Natural killer cell treated with Interleukin-12 subunit alpha and Interleukin-12 subunit beta and Interleukin-15 and Interleukin-18, amount 100 ng/mL, for 72 hours (primary cell): ENCODE results near the gene GDF10. TPM values are rescaled to one million over a fixed set of nuclear protein-coding genes. Genes with fewer than 3 reads are reported as not detected.

ENCODE experiments used
- ATAC-seq, 2 donors: fragments of 150-1000 bp; cut with Tn5 transposase in 1 of 2; sonication (Bioruptor Pico), chemical (Tn5 transposase) in 1 of 2; 2 replicates each; pipeline ENCODE4 v1.10.0; 2021
- DNase-seq: peaks from one replicate; pipeline ENCODE4 v3.0.0; 2022; ENCODE audit warnings: low spot score
- H3K27ac Mint-ChIP-seq, 2 donors: 1 replicate in 1 of 2; 2 replicates in 1 of 2; pipeline ENCODE4 v1.8.0; 2022; ENCODE audit warnings: mixed read lengths in 2 of 2, mild to moderate bottlenecking in 1 of 2, moderate library complexity in 1 of 2
- H3K27me3 Mint-ChIP-seq, 2 donors: 1 replicate in 1 of 2; 2 replicates in 1 of 2; pipeline ENCODE4 v1.8.0; 2022; ENCODE audit warnings: mixed read lengths in 2 of 2
- H3K36me3 Mint-ChIP-seq: one replicate; pipeline ENCODE4 v1.8.0; 2022; ENCODE audit warnings: mixed read lengths
- H3K4me1 Mint-ChIP-seq, 2 donors: 1 replicate in 1 of 2; 2 replicates in 1 of 2; pipeline ENCODE4 v1.8.0; 2022; ENCODE audit warnings: low read depth in 2 of 2, mixed read lengths in 2 of 2, mild to moderate bottlenecking in 1 of 2
- H3K4me3 Mint-ChIP-seq: one replicate; pipeline ENCODE4 v1.8.0; 2022; ENCODE audit warnings: mixed read lengths
- H3K9me3 Mint-ChIP-seq: 2 replicates; pipeline ENCODE4 v1.8.0; 2022; ENCODE audit warnings: mixed read lengths
- total RNA-seq, 2 donors: library from RNA; stranded (reverse); gene quantifications; one replicate each; pipeline ENCODE4 v1.2.3, GENCODE V29; 2022

Gene GDF10
- total RNA-seq, 2 donors from 2014 or later = not detected

- Mint-ChIP-seq H3K4me1 (no peaks in the 10 kb centered on the region), H3K27me3 (no peaks in the 10 kb centered on the region), H3K36me3 (no peaks in the 10 kb centered on the region), H3K27ac (no peak overlapping the region), H3K9me3 (no peaks in the 10 kb centered on the region), H3K4me3 (no peak overlapping the region)
- ATAC-seq (no peak), DNase-seq (no peak)
Measured at GRCh38 chr10:47356708-47357107, 56.7 kb downstream of the GDF10 start.

DNA sequence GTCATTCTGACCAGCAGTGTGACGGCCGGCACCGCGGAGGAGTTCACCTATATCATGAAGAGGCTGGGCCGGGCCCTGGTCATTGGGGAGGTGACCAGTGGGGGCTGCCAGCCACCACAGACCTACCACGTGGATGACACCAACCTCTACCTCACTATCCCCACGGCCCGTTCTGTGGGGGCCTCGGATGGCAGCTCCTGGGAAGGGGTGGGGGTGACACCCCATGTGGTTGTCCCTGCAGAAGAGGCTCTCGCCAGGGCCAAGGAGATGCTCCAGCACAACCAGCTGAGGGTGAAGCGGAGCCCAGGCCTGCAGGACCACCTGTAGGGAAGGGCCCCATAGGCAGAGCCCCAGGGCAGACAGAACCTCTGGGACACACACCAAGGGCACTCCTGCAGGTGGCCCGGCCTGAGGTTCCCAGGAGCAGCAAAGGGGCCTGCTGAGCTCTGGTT, 57.2 kb downstream of the GDF10 start:
- Mint-ChIP-seq H3K9me3 (no peaks in the 10 kb centered on the region), H3K27ac (no peak overlapping the region), H3K4me1 (no peaks in the 10 kb centered on the region), H3K36me3 (no peaks in the 10 kb centered on the region), H3K4me3 (no peak overlapping the region), H3K27me3 (no peaks in the 10 kb centered on the region)
- peak; percentile 56 for DNase-seq
- ATAC-seq = peak in 1 of 2 donors; percentile 17

- H3K27ac Mint-ChIP-seq = no peak overlapping the region
- H3K4me3 Mint-ChIP-seq = no peak overlapping the region
- ATAC-seq = no peak
- no peaks in the 10 kb centered on the region for H3K9me3 Mint-ChIP-seq
- no peaks in the 10 kb centered on the region for H3K27me3 Mint-ChIP-seq
- no peaks in the 10 kb centered on the region for H3K36me3 Mint-ChIP-seq
- H3K4me1 Mint-ChIP-seq = no peaks in the 10 kb centered on the region
- DNase-seq = peak; percentile 32
Measured at GRCh38 chr10:47357911-47358310, 57.9 kb downstream of the GDF10 start.

DNA sequence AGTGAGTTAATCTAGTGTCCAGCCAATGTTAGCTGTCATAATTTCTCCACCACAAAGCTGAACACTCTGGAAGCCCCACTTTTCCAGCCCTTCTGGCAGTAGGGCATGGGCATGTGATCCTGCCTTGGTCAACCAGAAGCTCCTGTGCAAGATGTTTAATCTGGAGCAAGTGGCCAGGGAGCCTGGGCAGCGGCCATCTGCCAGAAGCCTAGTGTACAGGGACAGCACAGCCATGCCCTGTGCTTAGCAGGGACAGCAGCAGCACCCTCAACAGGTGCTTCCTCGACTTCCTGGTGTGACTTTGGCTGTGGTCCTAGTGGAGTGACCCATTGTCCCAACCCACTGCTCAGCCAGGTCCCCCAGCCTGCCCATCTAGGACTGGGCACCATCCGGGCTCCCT, 58.5 kb downstream of the GDF10 start:
- no peaks in the 10 kb centered on the region for H3K36me3 Mint-ChIP-seq
- H3K9me3 Mint-ChIP-seq = no peaks in the 10 kb centered on the region
- H3K27me3 Mint-ChIP-seq = no peaks in the 10 kb centered on the region
- H3K4me1 Mint-ChIP-seq = no peaks in the 10 kb centered on the region
- ATAC-seq (no peak), DNase-seq (peak; percentile 6)
- H3K27ac Mint-ChIP-seq = no peak overlapping the region
- H3K4me3 Mint-ChIP-seq = no peak overlapping the region

GRCh38 chr10:47359101-47359500, 59.1 kb downstream of the GDF10 start:
- Mint-ChIP-seq H3K36me3 (no peaks in the 10 kb centered on the region), H3K27me3 (no peaks in the 10 kb centered on the region), H3K4me1 (no peaks in the 10 kb centered on the region), H3K4me3 (no peak overlapping the region), H3K27ac (no peak overlapping the region), H3K9me3 (no peaks in the 10 kb centered on the region)
- DNase-seq = peak; percentile 15
- peak in 1 of 2 donors; percentile 25 for ATAC-seq

DNA sequence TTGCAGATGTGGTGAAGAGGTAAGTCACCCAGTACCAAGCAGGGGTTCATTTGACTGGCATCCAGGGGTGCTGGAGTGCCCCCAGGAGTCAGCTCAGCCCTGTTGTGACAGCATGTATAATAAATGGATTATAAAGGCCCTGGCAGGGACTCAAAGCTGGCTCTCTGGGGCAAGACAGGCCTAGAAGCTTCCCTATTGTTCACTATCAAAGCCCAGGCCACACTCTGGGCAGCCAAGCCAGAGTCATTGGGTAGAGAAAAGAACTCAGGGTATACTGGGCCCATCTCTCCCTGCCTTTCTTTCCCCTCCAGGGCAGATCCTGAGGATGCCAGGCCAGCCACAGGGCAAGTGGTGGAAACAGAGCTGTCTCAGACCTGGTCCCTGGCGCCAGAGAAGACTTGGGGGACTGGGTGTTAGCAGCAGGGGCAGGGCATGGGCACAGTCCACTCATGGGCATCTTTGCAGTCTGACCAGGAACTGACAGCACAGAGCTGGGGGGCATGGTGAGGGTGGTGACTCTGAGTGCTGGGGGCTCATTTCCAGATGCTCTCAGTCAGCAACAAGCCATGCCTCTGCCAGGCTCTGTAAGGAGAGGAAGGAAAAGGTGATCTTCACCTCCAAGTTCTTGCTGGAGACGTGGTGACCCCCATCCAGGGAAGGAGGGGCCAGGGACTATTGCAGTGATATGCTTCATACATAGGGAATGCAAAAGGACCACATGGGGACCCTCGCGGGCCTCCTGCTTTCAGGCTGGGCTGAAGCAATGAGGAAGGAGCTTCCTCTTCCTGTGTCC, 59.8 kb downstream of the GDF10 start:
- no peaks in the 10 kb centered on the region for H3K9me3 Mint-ChIP-seq
- no peak overlapping the region for H3K27ac Mint-ChIP-seq
- no peaks in the 10 kb centered on the region for H3K4me1 Mint-ChIP-seq
- no peaks in the 10 kb centered on the region for H3K36me3 Mint-ChIP-seq
- H3K27me3 Mint-ChIP-seq = no peaks in the 10 kb centered on the region
- DNase-seq (peak; percentile 58), ATAC-seq (no peak)
- no peak overlapping the region for H3K4me3 Mint-ChIP-seq

- no peak for ATAC-seq
- DNase-seq = peak; percentile 13
- no peaks in the 10 kb centered on the region for H3K4me1 Mint-ChIP-seq
- H3K27me3 Mint-ChIP-seq = no peaks in the 10 kb centered on the region
- no peaks in the 10 kb centered on the region for H3K9me3 Mint-ChIP-seq
- no peaks in the 10 kb centered on the region for H3K36me3 Mint-ChIP-seq
- H3K4me3 Mint-ChIP-seq = no peak overlapping the region
- H3K27ac Mint-ChIP-seq = no peak overlapping the region
Measured at GRCh38 chr10:47360419-47361040, 60.5 kb downstream of the GDF10 start.

DNA sequence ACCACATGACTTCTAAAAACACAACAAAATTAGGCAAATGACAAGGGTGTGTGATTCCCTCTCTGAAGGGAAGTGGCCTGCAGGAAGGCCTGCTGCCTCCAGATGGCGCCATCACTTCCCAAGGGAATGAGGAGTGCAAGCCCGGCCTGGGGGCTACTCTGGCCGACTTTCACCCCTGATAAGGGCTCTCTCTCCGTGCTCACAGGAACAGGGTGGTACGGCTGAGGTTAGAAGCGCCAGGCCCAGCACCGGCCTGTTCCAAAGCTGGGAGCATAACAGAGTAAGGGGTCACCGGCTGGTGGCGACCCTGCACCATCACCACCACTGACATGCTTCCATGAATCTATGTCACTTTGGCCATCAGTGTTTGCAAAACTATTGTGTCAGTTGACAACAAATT, 61.3 kb downstream of the GDF10 start:
- H3K4me1 Mint-ChIP-seq = no peaks in the 10 kb centered on the region
- H3K36me3 Mint-ChIP-seq = no peaks in the 10 kb centered on the region
- no peak overlapping the region for H3K27ac Mint-ChIP-seq
- H3K9me3 Mint-ChIP-seq = no peaks in the 10 kb centered on the region
- DNase-seq (peak; percentile 53), ATAC-seq (no peak)
- H3K4me3 Mint-ChIP-seq = no peak overlapping the region
- H3K27me3 Mint-ChIP-seq = peaks cover 2 to 6% of the 10 kb centered on the region in 2 donors

DNA sequence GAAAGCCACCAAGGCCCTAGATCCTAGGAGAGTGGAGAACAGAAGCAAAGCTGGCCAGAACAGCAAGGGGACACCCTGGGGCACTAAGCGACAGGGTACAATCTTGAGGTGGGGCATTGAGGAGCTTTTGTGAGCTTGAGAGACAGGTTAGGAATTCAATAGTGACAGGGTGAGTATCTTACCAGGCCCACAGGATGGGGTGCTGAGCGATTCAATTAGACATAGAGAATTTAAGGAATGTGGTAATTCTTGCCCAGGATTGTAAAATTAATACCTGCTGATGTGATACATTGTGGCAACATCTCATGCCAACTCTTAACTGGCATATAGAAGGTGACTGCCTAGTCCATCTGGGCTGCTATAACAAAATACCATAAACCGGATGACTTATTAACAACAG, 62.2 kb downstream of the GDF10 start:
- H3K27me3 Mint-ChIP-seq = peaks cover 2 to 6% of the 10 kb centered on the region in 2 donors
- no peaks in the 10 kb centered on the region for H3K4me1 Mint-ChIP-seq
- H3K36me3 Mint-ChIP-seq = no peaks in the 10 kb centered on the region
- H3K4me3 Mint-ChIP-seq = no peak overlapping the region
- no peak overlapping the region for H3K27ac Mint-ChIP-seq
- peak; percentile 23 for DNase-seq
- ATAC-seq = no peak
- no peaks in the 10 kb centered on the region for H3K9me3 Mint-ChIP-seq

Other genes starting within 250 kb of the GDF10 start
- not detected for gene GDF2, start 22.3 kb downstream of the GDF10 start, total RNA-seq
- not detected for gene RBP3, start 48.2 kb downstream of the GDF10 start, total RNA-seq
- gene ZNF488, start 84.1 kb downstream of the GDF10 start, total RNA-seq = not detected
- gene ANXA8, start 183.9 kb downstream of the GDF10 start, total RNA-seq = not detected
- gene FAM25G, start 191.5 kb downstream of the GDF10 start, total RNA-seq = not detected
- 1 to 10 TPM; 5.1 to 5.3 TPM for gene AGAP9, start 223.4 kb downstream of the GDF10 start, total RNA-seq